Ovary (tissue), 9 donors: Measurements from ENCODE around the gene NUP133. TPM values are rescaled to one million over a fixed set of nuclear protein-coding genes. Genes with fewer than 3 reads are reported as not detected.

Source experiments
- DNase-seq, 5 donors: peaks; one replicate each; pipeline ENCODE4 v3.0.0-alpha.2; 2019 to 2020
- H3K27ac ChIP-seq, 2 donors: fragments of 200-600 bp; one replicate each; pipeline versions ENCODE4 v1.5.1 to v1.8.0; 2019 to 2022
- H3K27me3 ChIP-seq: fragments of 200-600 bp; one replicate; pipeline ENCODE4 v1.8.0; 2022
- H3K36me3 ChIP-seq: fragments of 200-600 bp; sonication (generic); one replicate; pipeline ENCODE4 v1.5.1; 2019
- H3K4me1 ChIP-seq: one replicate; pipeline ENCODE4 v1.8.1; 2013; ENCODE audit warnings: mild to moderate bottlenecking, moderate library complexity; ENCODE audit not compliant: insufficient read depth
- H3K4me3 ChIP-seq: fragments of 200-600 bp; sonication (generic); one replicate; pipeline ENCODE4 v1.5.1; 2017
- H3K9me3 ChIP-seq, 2 donors: fragments of 200-600 bp in 1 of 2; sonication (generic) in 1 of 2; one replicate each; pipeline versions ENCODE4 v1.5.1 to v1.8.1; 2013 to 2019; ENCODE audit warnings: mild to moderate bottlenecking in 1 of 2, moderate library complexity in 1 of 2
- EP300 ChIP-seq: sonication (generic); formaldehyde crosslinking; IDR thresholded peaks from one replicate; pipeline ENCODE4 v1.6.1; 2017; ENCODE audit warnings: antibody characterized with exemption
- POLR2A ChIP-seq: fragments of 450-650 bp; IDR thresholded peaks from one replicate; pipeline ENCODE4 v1.6.1; 2017; ENCODE audit warnings: antibody characterized with exemption, mild to moderate bottlenecking, moderate library complexity
- WGBS, 3 donors: extraction: QIAGEN DNeasy Blood & Tissue Kit in 1 of 3; methylation state at CpG; one replicate each; pipeline versions ENCODE4 v1.1.5 to v1.1.7; 2013 to 2017; 5-methylcytosine and 5-hydroxymethylcytosine counted together
- intact Hi-C, 4 donors: fragments of 100-400 bp; cut with DNase I; formaldehyde crosslinking; loops; one replicate each; pipeline versions ENCODE4 v1.11.0 to v1.15.1; 2022 to 2023
- polyA plus RNA-seq, 2 donors: library from polyadenylated mRNA; stranded (reverse); fragments of 200-250 nt in 1 of 2; fragments of 350-450 nt in 1 of 2; fragmentation: Illumina TruSeq in 1 of 2; extraction: RNeasy Lipid Tissue Mini Kit (QIAGEN cat#74804) in 1 of 2; gene quantifications; one replicate each; pipeline ENCODE4 v1.2.3, GENCODE V29; 2013 to 2014
- total RNA-seq, 7 donors: library from RNA; depleted of rRNA in 2 of 7; stranded (reverse); fragments of >200 nt in 2 of 7; fragmentation: NEBNext Ultra II Directional in 3 of 7; extraction: Animal tissue kit (Norgen Biotek cat#: 25700) in 3 of 7; gene quantifications; one replicate each; pipeline versions ENCODE4 v1.1.0 to v1.2.4, GENCODE V29; 2016 to 2023
- TF ChIP-seq, protein P1 (sequence below), 3 donors: fragments of 450-650 bp in 2 of 3; fragments of 200-600 bp in 1 of 3; IDR thresholded peaks; one replicate each; pipeline versions ENCODE4 v1.5.1 to v1.8.0; 2016 to 2022; ENCODE audit warnings: antibody characterized with exemption in 3 of 3, mild to moderate bottlenecking in 1 of 3
- donor health status: DM: no; HTN: no; CAD: no; lungs with moderate emphysema.
- donor health status: DM: no; HTN: no; CAD: no.
- donor health status: Bipolar disorder and iron deficiency.
- donor health status: DM: yes; HTN: yes; CAD: no.
- donor health status: DM: no; HTN: no; CAD: no.
- donor health status: DM: yes; HTN: yes; CAD: no.

The NUP133 gene
- total and polyA plus RNA-seq, 9 donors = 15.3 to 49.2 (median 40.6) TPM

- no peaks in the 10 kb centered on the region for H3K4me1 ChIP-seq
- no peaks in the 10 kb centered on the region for H3K9me3 ChIP-seq
- intact Hi-C loops = no loop called here
- H3K36me3 ChIP-seq = no peaks in the 10 kb centered on the region
- H3K27me3 ChIP-seq = no peaks in the 10 kb centered on the region
- no peak for DNase-seq
- H3K27ac ChIP-seq = no peak overlapping the region
- no peak overlapping the region for H3K4me3 ChIP-seq
- WGBS, 3 donors = 68 to 73% (median 69%) methylated on average over 2 of the region's 2 CpGs
- TF ChIP-seq, protein P1, sequence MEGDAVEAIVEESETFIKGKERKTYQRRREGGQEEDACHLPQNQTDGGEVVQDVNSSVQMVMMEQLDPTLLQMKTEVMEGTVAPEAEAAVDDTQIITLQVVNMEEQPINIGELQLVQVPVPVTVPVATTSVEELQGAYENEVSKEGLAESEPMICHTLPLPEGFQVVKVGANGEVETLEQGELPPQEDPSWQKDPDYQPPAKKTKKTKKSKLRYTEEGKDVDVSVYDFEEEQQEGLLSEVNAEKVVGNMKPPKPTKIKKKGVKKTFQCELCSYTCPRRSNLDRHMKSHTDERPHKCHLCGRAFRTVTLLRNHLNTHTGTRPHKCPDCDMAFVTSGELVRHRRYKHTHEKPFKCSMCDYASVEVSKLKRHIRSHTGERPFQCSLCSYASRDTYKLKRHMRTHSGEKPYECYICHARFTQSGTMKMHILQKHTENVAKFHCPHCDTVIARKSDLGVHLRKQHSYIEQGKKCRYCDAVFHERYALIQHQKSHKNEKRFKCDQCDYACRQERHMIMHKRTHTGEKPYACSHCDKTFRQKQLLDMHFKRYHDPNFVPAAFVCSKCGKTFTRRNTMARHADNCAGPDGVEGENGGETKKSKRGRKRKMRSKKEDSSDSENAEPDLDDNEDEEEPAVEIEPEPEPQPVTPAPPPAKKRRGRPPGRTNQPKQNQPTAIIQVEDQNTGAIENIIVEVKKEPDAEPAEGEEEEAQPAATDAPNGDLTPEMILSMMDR (IDR thresholded peaks at IDR 0.05) = no peak
- TF ChIP-seq POLR2A = no peak
- TF ChIP-seq EP300 = no peak
Observed at GRCh38 chr1:229448845-229449244, 59.3 kb downstream of the NUP133 start.

DNA sequence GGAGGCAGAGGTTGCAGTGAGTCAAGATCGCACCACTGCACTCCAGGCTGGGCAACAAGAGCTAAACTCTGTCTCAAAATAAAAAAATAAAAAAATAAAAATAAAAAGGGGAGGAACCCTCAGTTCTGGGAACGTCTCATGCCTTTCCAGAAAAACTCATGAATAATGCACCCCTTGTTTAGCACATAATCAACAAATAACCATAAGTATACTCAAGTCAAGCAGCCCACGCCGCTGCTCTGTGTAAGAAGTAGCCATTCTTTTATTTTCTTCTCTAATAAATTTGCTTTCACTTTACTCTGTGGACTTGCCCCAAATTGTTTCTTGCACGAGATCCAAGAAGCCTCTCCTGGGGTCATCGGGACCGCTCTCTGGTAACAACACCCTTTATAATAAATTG is 59.8 kb downstream of the NUP133 start:
- H3K36me3 ChIP-seq = no peaks in the 10 kb centered on the region
- intact Hi-C loops = no loop called here
- no peak for TF ChIP-seq POLR2A
- no peak for TF ChIP-seq EP300
- TF ChIP-seq, protein P1 (IDR thresholded peaks at IDR 0.05) = no peak

GRCh38 chr1:229447809-229448252 is 60.3 kb downstream of the NUP133 start:
- Histone ChIP-seq H3K27me3 (no peaks in the 10 kb centered on the region), H3K27ac (no peak overlapping the region), H3K4me1 (no peaks in the 10 kb centered on the region), H3K36me3 (no peaks in the 10 kb centered on the region), H3K4me3 (no peak overlapping the region), H3K9me3 (no peaks in the 10 kb centered on the region)
- intact Hi-C loops = no loop called here
- TF ChIP-seq EP300 = no peak
- TF ChIP-seq, protein P1 (IDR thresholded peaks at IDR 0.05) = no peak
- no peak for TF ChIP-seq POLR2A
- WGBS, 3 donors = 79 to 81% (median 81%) methylated on average over 11 of the region's 11 CpGs
- DNase-seq = no peak

More for the DNA sequence above, 59.8 kb downstream of the NUP133 start:
- H3K4me1 ChIP-seq = no peaks in the 10 kb centered on the region
- 79 to 90% (median 86%) methylated on average over 7 of the region's 7 CpGs for WGBS, 3 donors
- no peak overlapping the region for H3K27ac ChIP-seq
- no peak for DNase-seq
- H3K27me3 ChIP-seq = no peaks in the 10 kb centered on the region
- no peak overlapping the region for H3K4me3 ChIP-seq
- H3K9me3 ChIP-seq = no peaks in the 10 kb centered on the region

GRCh38 chr1:229445828-229446227 is 62.3 kb downstream of the NUP133 start:
- H3K4me1 ChIP-seq = no peaks in the 10 kb centered on the region
- no peak for TF ChIP-seq POLR2A
- TF ChIP-seq, protein P1 (IDR thresholded peaks at IDR 0.05) = no peak
- TF ChIP-seq EP300 = no peak
- no peak for DNase-seq
- no peak overlapping the region for H3K4me3 ChIP-seq
- no peaks in the 10 kb centered on the region for H3K27me3 ChIP-seq
- intact Hi-C loops = no loop called here
- H3K9me3 ChIP-seq = no peaks in the 10 kb centered on the region
- no peak overlapping the region for H3K27ac ChIP-seq
- H3K36me3 ChIP-seq = no peaks in the 10 kb centered on the region
- WGBS, 3 donors = 87 to 90% (median 87%) methylated on average over 4 of the region's 4 CpGs
